Peyer's patch (tissue), 4 donors: ENCODE data around the gene PSEN1. TPM values are rescaled to one million over a fixed set of nuclear protein-coding genes. Genes with fewer than 3 reads are reported as not detected.

ENCODE experiments used
- DNase-seq, 3 donors: peaks; one replicate each; pipeline ENCODE4 v3.0.0-alpha.2; 2017 to 2019
- H3K27ac ChIP-seq, 4 donors: fragments of 200-600 bp; sonication (generic); one replicate each; pipeline ENCODE4 v1.5.1; 2016 to 2019
- H3K27me3 ChIP-seq, 2 donors: fragments of 200-600 bp; sonication (generic); one replicate each; pipeline ENCODE4 v1.5.1; 2019
- H3K36me3 ChIP-seq, 3 donors: fragments of 200-600 bp; sonication (generic); one replicate each; pipeline ENCODE4 v1.5.1; 2016 to 2019
- H3K4me1 ChIP-seq, 4 donors: fragments of 200-600 bp; sonication (generic); one replicate each; pipeline ENCODE4 v1.5.1; 2016 to 2019
- H3K4me3 ChIP-seq, 4 donors: fragments of 200-600 bp; sonication (generic); 1 replicate in 3 of 4; 2 replicates in 1 of 4; pipeline ENCODE4 v1.5.1; 2016 to 2019; ENCODE audit warnings: mild to moderate bottlenecking in 1 of 4
- H3K9me3 ChIP-seq, 4 donors: fragments of 200-600 bp; sonication (generic); one replicate each; pipeline ENCODE4 v1.5.1; 2016 to 2019; ENCODE audit warnings: mild to moderate bottlenecking in 1 of 4
- CTCF ChIP-seq, 6 experiments: fragments of 450-650 bp in 4 of 6; fragments of 200-600 bp in 2 of 6; sonication (generic) in 1 of 6; IDR thresholded peaks; one replicate each; pipeline ENCODE4 v1.5.1; 2017 to 2019; ENCODE audit warnings: antibody characterized with exemption in 6 of 6, mild to moderate bottlenecking in 3 of 6, moderate library complexity in 1 of 6
- POLR2A ChIP-seq, 2 donors: fragments of 450-650 bp; IDR thresholded peaks; one replicate each; pipeline ENCODE4 v1.5.1; 2017; ENCODE audit warnings: antibody characterized with exemption in 2 of 2, mild to moderate bottlenecking in 2 of 2, moderate library complexity in 2 of 2
- total RNA-seq, 4 donors: library from RNA; depleted of rRNA; stranded (reverse); fragments of >200 nt; gene quantifications; one replicate each; pipeline ENCODE4 v1.1.0, GENCODE V29; 2016

PSEN1 gene
- total RNA-seq, 4 donors from 2014 or later: 32.2 to 118 (median 100) TPM

- peaks cover 0 to 56% (median 29%) of the 10 kb centered on the region in 4 donors for H3K4me1 ChIP-seq
- H3K27ac ChIP-seq: peak overlapping the region in 3 of 4 donors; percentile 32 to 62 (median 35)
- no peaks in the 10 kb centered on the region for H3K36me3 ChIP-seq
- H3K4me3 ChIP-seq: peak overlapping the region; percentile 41 to 59 (median 56)
- no peaks in the 10 kb centered on the region for H3K27me3 ChIP-seq
- TF ChIP-seq CTCF (IDR thresholded peaks at IDR 0.05) (no peak), POLR2A (IDR thresholded peaks at IDR 0.05) (no peak)
- DNase-seq: peak in 1 of 3 donors; percentile 52
- H3K9me3 ChIP-seq: no peaks in the 10 kb centered on the region
Observed at GRCh38 chr14:73237786-73238423, 101.6 kb downstream of the PSEN1 start.

- Histone ChIP-seq H3K4me3 (peak overlapping the region; percentile 41 to 59 (median 56)), H3K27me3 (no peaks in the 10 kb centered on the region), H3K27ac (peak overlapping the region in 2 of 4 donors; percentile 35 to 62), H3K9me3 (no peaks in the 10 kb centered on the region), H3K4me1 (peaks cover 0 to 60% (median 29%) of the 10 kb centered on the region in 4 donors), H3K36me3 (no peaks in the 10 kb centered on the region)
- no peak for TF ChIP-seq CTCF (IDR thresholded peaks at IDR 0.05)
- TF ChIP-seq POLR2A (IDR thresholded peaks at IDR 0.05): no peak
- DNase-seq: peak in 1 of 3 donors; percentile 44
Observed at GRCh38 chr14:73238424-73238852, 102.1 kb downstream of the PSEN1 start.

GRCh38 chr14:73238941-73239340 is 102.6 kb downstream of the PSEN1 start:
- DNase-seq: peak in 1 of 3 donors; percentile 37
- peak overlapping the region in 1 of 4 donors; percentile 59 for H3K4me3 ChIP-seq
- H3K36me3 ChIP-seq: no peaks in the 10 kb centered on the region
- no peaks in the 10 kb centered on the region for H3K9me3 ChIP-seq
- TF ChIP-seq CTCF (IDR thresholded peaks at IDR 0.05) (no peak), POLR2A (IDR thresholded peaks at IDR 0.05) (no peak)
- peak overlapping the region in 1 of 4 donors; percentile 62 for H3K27ac ChIP-seq
- peaks cover 0 to 62% (median 29%) of the 10 kb centered on the region in 4 donors for H3K4me1 ChIP-seq
- H3K27me3 ChIP-seq: no peaks in the 10 kb centered on the region

- peak in 1 of 3 donors; percentile 50 for DNase-seq
Observed at GRCh38 chr14:73239393-73240241, 103.3 kb downstream of the PSEN1 start.

More at GRCh38 chr14:73239393-73240241, 103.3 kb downstream of the PSEN1 start:
- Histone ChIP-seq H3K4me1 (peaks cover 0 to 62% (median 29%) of the 10 kb centered on the region in 4 donors), H3K36me3 (no peaks in the 10 kb centered on the region), H3K27ac (peak overlapping the region in 2 of 4 donors; percentile 9 to 62), H3K27me3 (no peaks in the 10 kb centered on the region), H3K4me3 (peak overlapping the region; percentile 13 to 59 (median 36)), H3K9me3 (no peaks in the 10 kb centered on the region)
- no peak for TF ChIP-seq POLR2A (IDR thresholded peaks at IDR 0.05)
- TF ChIP-seq CTCF (IDR thresholded peaks at IDR 0.05): no peak
